ENCODE data around the gene PEAK1.

GRCh38 chr15:77162872-77163633, 256.9 kb downstream of the PEAK1 start:
- TF ChIP-seq EZH2 (IDR thresholded peaks at IDR 0.05; ENCODE audit: low read length, unreplicated experiment) = no peak
- TF ChIP-seq CTCF (conservative IDR thresholded peaks at IDR 0.05; ENCODE audit: low read depth, low read length) = no peak

Measured in PC-3 (cell line).